HEK293 (cell line): ENCODE results near the gene HERPUD2.

Experiments
- CTCF ChIA-PET: fragments of 350-600 bp; formaldehyde crosslinking; extraction: SDS; loops from one replicate; lab custom pipeline; 2021; ENCODE audit warnings: antibody characterized with exemption; lab: Yijun Ruan, JAX
- POLR2A ChIA-PET: fragments of 300-600 bp; formaldehyde crosslinking; extraction: SDS; loops from one replicate; lab custom pipeline; 2020; ENCODE audit warnings: antibody characterized with exemption, inconsistent platforms; lab: Yijun Ruan, JAX
- H3K27ac ChIP-seq: fragments of 200-500 bp; sonication (Bioruptor generic); 2 replicates; pipeline ENCODE4 v1.5.1; 2014; ENCODE audit warnings: low read depth, low read length, control low read depth, inconsistent platforms; ENCODE audit errors: extremely low read depth
- H3K36me3 ChIP-seq, 2 experiments: fragments of 200-500 bp in 1 of 2; sonication (Bioruptor generic) in 1 of 2; 1 replicate in 1 of 2; 2 replicates in 1 of 2; pipeline ENCODE4 v1.5.1; 2014 to 2017; ENCODE audit warnings: inconsistent platforms in 2 of 2, low read length in 2 of 2; ENCODE audit not compliant: control insufficient read depth in 2 of 2, insufficient read depth in 1 of 2
- H3K4me1 ChIP-seq: fragments of 200-500 bp; sonication (Bioruptor generic); 2 replicates; pipeline ENCODE4 v1.5.1; 2014; ENCODE audit warnings: mild to moderate bottlenecking, low read length, inconsistent platforms; ENCODE audit not compliant: control insufficient read depth, insufficient read depth
- H3K4me3 ChIP-seq: 2 replicates; pipeline ENCODE4 v1.5.1; 2011; ENCODE audit warnings: low read depth, mild to moderate bottlenecking, control low read depth, low read length, moderate library complexity
- H3K9me3 ChIP-seq: fragments of 200-500 bp; sonication (Bioruptor generic); 2 replicates; pipeline ENCODE4 v1.5.1; 2014; ENCODE audit warnings: low read depth, low read length, inconsistent platforms; ENCODE audit not compliant: control insufficient read depth, insufficient read depth
- IKZF3 ChIP-seq: fragments of 450-650 bp; IDR thresholded peaks from 2 replicates; pipeline ENCODE4 v1.5.0; 2018; ENCODE audit warnings: missing biosample characterization, mild to moderate bottlenecking, missing genetic modification characterization, moderate library complexity
- SCRT1 ChIP-seq: fragments of 450-650 bp; formaldehyde crosslinking; IDR thresholded peaks from 2 replicates; pipeline ENCODE4 v1.5.1; 2016; ENCODE audit warnings: missing biosample characterization, missing genetic modification characterization, borderline replicate concordance
- TCF7L2 ChIP-seq: IDR thresholded peaks from 2 replicates; pipeline ENCODE4 v1.6.1; 2011; ENCODE audit warnings: low read depth, mild to moderate bottlenecking, inconsistent platforms, low read length, moderate library complexity, borderline replicate concordance
- TRIM28 ChIP-seq: IDR thresholded peaks from 2 replicates; pipeline ENCODE4 v1.6.1; 2011; ENCODE audit warnings: low read length, control low read depth, borderline replicate concordance
- ZIC2 ChIP-seq: fragments of 450-650 bp; formaldehyde crosslinking; IDR thresholded peaks from 2 replicates; pipeline ENCODE4 v1.5.1; 2016; ENCODE audit warnings: missing biosample characterization, missing genetic modification characterization
- ZNF214 ChIP-seq: fragments of 450-650 bp; formaldehyde crosslinking; IDR thresholded peaks from 2 replicates; pipeline ENCODE4 v1.5.1; 2017; ENCODE audit warnings: missing biosample characterization, mild to moderate bottlenecking, missing genetic modification characterization, borderline replicate concordance
- ZNF521 ChIP-seq: fragments of 450-650 bp; formaldehyde crosslinking; IDR thresholded peaks from 2 replicates; pipeline ENCODE4 v1.5.1; 2017; ENCODE audit warnings: missing biosample characterization, mild to moderate bottlenecking, missing genetic modification characterization
- ZNF544 ChIP-seq: fragments of 450-650 bp; formaldehyde crosslinking; IDR thresholded peaks from 2 replicates; pipeline ENCODE4 v1.5.0; 2017; ENCODE audit warnings: missing biosample characterization, missing genetic modification characterization
- ZNF791 ChIP-seq: fragments of 450-650 bp; formaldehyde crosslinking; IDR thresholded peaks from 2 replicates; pipeline ENCODE4 v1.5.1; 2016; ENCODE audit warnings: missing biosample characterization, missing genetic modification characterization
- TF ChIP-seq, protein P1 (sequence below): fragments of 450-650 bp; formaldehyde crosslinking; IDR thresholded peaks from 2 replicates; pipeline ENCODE4 v1.5.1; 2016; ENCODE audit warnings: missing biosample characterization, missing genetic modification characterization, borderline replicate concordance
- TF ChIP-seq, protein P2 (sequence below): fragments of 450-650 bp; formaldehyde crosslinking; IDR thresholded peaks from 2 replicates; pipeline ENCODE4 v1.5.1; 2016; ENCODE audit warnings: missing biosample characterization, missing genetic modification characterization
- TF ChIP-seq, protein P3 (sequence below): fragments of 450-650 bp; formaldehyde crosslinking; IDR thresholded peaks from 2 replicates; pipeline ENCODE4 v1.5.1; 2016; ENCODE audit warnings: missing biosample characterization, missing genetic modification characterization
- TF ChIP-seq, protein P4 (sequence below): fragments of 450-650 bp; formaldehyde crosslinking; IDR thresholded peaks from 2 replicates; pipeline ENCODE4 v1.5.1; 2016; ENCODE audit warnings: missing biosample characterization, missing genetic modification characterization

Gene HERPUD2

DNA sequence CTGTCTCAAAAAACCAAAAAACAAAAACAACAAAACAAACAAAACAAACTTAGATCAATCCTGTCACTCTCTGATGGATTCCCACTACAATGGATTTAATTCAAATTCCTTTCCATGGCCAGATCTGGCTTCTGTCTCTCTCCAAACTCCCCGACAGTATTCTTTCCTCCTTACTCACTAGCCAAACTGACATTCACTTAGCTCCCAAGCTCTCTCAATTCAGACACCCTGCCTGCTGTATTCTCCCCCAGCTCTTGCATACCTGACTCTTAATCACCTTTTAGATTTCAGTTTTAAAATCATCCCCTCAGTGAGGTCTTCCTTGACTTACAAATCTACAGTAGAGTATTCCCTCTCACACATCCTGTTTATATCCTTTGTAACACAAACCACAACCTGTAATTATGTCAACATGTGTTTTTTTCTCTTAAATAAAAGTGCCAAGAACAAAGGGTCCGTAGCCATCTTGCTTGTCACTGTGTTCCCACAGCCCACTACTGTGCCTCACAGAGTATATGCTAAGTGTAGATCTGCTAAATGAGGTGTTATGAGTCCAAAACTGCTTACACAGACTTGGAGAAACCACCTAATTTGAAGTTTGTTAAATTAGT lies 14.4 kb downstream of the HERPUD2 start (continued):
- TF ChIP-seq, protein P1, sequence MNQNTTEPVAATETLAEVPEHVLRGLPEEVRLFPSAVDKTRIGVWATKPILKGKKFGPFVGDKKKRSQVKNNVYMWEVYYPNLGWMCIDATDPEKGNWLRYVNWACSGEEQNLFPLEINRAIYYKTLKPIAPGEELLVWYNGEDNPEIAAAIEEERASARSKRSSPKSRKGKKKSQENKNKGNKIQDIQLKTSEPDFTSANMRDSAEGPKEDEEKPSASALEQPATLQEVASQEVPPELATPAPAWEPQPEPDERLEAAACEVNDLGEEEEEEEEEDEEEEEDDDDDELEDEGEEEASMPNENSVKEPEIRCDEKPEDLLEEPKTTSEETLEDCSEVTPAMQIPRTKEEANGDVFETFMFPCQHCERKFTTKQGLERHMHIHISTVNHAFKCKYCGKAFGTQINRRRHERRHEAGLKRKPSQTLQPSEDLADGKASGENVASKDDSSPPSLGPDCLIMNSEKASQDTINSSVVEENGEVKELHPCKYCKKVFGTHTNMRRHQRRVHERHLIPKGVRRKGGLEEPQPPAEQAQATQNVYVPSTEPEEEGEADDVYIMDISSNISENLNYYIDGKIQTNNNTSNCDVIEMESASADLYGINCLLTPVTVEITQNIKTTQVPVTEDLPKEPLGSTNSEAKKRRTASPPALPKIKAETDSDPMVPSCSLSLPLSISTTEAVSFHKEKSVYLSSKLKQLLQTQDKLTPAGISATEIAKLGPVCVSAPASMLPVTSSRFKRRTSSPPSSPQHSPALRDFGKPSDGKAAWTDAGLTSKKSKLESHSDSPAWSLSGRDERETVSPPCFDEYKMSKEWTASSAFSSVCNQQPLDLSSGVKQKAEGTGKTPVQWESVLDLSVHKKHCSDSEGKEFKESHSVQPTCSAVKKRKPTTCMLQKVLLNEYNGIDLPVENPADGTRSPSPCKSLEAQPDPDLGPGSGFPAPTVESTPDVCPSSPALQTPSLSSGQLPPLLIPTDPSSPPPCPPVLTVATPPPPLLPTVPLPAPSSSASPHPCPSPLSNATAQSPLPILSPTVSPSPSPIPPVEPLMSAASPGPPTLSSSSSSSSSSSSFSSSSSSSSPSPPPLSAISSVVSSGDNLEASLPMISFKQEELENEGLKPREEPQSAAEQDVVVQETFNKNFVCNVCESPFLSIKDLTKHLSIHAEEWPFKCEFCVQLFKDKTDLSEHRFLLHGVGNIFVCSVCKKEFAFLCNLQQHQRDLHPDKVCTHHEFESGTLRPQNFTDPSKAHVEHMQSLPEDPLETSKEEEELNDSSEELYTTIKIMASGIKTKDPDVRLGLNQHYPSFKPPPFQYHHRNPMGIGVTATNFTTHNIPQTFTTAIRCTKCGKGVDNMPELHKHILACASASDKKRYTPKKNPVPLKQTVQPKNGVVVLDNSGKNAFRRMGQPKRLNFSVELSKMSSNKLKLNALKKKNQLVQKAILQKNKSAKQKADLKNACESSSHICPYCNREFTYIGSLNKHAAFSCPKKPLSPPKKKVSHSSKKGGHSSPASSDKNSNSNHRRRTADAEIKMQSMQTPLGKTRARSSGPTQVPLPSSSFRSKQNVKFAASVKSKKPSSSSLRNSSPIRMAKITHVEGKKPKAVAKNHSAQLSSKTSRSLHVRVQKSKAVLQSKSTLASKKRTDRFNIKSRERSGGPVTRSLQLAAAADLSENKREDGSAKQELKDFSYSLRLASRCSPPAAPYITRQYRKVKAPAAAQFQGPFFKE: no peak
- TF ChIP-seq, protein P2, sequence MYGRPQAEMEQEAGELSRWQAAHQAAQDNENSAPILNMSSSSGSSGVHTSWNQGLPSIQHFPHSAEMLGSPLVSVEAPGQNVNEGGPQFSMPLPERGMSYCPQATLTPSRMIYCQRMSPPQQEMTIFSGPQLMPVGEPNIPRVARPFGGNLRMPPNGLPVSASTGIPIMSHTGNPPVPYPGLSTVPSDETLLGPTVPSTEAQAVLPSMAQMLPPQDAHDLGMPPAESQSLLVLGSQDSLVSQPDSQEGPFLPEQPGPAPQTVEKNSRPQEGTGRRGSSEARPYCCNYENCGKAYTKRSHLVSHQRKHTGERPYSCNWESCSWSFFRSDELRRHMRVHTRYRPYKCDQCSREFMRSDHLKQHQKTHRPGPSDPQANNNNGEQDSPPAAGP: no peak
- no peak for TF ChIP-seq TCF7L2
- no peak for TF ChIP-seq ZNF521 (tag by site-specific recombination)
- no peak for TF ChIP-seq IKZF3 (tag by site-specific recombination)
- TF ChIP-seq ZNF791: no peak

DNA sequence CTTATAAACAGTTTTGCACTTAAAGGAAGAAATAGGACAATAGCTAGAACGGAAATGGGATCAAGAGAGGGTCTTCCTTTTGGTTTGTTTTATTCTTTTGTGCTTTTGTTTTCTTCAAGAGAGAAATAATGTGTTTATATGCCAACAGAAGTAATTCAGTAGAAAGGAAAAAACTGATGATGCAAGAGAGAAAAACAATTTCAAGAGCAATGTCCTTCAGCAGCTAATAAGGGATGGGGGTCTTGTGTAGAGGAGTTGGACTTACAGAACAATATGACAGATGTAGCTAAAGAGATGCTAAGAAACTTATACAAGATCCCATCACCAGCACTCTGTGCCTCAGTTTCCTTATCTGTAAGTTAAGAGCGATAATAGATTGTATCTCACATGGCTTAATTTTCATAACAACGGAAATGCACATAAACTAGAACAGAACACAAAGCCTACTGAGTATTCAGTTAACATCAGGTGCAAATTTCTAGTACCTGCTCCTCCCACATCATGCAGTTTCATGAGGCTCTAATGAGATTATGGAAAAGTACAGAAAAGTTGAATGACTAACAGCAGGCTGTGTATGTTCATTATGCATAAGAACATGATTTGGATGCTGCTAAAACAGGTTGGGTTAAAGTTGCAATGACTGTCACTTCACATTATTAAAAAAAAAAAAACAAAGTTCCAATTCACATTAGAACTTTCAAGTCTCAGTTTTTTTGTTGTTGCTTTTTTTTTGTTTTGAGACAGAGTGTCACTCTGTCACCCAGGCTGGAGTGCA lies 17.2 kb downstream of the HERPUD2 start:
- POLR2A ChIA-PET: no interaction called here
- no peaks in the 10 kb centered on the region for H3K9me3 ChIP-seq

DNA sequence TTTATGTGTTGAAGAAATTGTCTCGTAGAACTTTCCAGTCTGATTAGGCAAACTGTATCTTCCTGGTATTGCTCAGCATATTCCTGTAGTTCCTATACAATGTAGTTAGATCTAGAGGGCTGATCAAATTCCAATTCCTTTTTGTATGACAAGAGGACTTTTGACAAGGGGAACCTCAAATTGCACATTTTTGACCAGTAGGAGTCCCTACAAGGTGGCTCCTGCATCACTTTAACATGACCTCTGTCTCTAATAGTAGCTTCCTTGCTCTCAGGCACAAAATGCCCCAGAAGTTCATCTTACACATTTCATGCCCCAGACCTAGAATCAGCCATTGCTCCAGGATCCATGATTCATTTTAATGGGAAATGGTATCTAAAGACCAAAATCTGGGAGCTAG lies 18.7 kb downstream of the HERPUD2 start:
- H3K27ac ChIP-seq: no peak overlapping the region
- H3K4me3 ChIP-seq: no peak overlapping the region
- no peaks in the 10 kb centered on the region for H3K4me1 ChIP-seq
- POLR2A ChIA-PET: no interaction called here
- no peak for TF ChIP-seq TRIM28
- TF ChIP-seq, protein P3, sequence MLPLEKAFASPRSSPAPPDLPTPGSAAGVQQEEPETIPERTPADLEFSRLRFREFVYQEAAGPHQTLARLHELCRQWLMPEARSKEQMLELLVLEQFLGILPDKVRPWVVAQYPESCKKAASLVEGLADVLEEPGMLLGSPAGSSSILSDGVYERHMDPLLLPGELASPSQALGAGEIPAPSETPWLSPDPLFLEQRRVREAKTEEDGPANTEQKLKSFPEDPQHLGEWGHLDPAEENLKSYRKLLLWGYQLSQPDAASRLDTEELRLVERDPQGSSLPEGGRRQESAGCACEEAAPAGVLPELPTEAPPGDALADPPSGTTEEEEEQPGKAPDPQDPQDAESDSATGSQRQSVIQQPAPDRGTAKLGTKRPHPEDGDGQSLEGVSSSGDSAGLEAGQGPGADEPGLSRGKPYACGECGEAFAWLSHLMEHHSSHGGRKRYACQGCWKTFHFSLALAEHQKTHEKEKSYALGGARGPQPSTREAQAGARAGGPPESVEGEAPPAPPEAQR (tag by site-specific recombination): no peak
- TF ChIP-seq ZIC2 (tag by site-specific recombination): no peak
- TF ChIP-seq ZNF544 (tag by site-specific recombination): no peak
- no peak for TF ChIP-seq ZNF214 (tag by site-specific recombination)
- CTCF ChIA-PET: interaction anchor here (0.6 to 1.1 kb wide), 3 partner anchors 8 to 16 kb away, joined by 3 to 9 read pairs (median 3); no protein-coding TSS in a partner anchor
- no peaks in the 10 kb centered on the region for H3K9me3 ChIP-seq
- H3K36me3 ChIP-seq: no peaks in the 10 kb centered on the region

More for the DNA sequence above, 17.2 kb downstream of the HERPUD2 start:
- CTCF ChIA-PET: no interaction called here
- Histone ChIP-seq H3K4me3 (no peak overlapping the region), H3K36me3 (no peaks in the 10 kb centered on the region), H3K4me1 (no peaks in the 10 kb centered on the region), H3K27ac (no peak overlapping the region)
- TF ChIP-seq, protein P4, sequence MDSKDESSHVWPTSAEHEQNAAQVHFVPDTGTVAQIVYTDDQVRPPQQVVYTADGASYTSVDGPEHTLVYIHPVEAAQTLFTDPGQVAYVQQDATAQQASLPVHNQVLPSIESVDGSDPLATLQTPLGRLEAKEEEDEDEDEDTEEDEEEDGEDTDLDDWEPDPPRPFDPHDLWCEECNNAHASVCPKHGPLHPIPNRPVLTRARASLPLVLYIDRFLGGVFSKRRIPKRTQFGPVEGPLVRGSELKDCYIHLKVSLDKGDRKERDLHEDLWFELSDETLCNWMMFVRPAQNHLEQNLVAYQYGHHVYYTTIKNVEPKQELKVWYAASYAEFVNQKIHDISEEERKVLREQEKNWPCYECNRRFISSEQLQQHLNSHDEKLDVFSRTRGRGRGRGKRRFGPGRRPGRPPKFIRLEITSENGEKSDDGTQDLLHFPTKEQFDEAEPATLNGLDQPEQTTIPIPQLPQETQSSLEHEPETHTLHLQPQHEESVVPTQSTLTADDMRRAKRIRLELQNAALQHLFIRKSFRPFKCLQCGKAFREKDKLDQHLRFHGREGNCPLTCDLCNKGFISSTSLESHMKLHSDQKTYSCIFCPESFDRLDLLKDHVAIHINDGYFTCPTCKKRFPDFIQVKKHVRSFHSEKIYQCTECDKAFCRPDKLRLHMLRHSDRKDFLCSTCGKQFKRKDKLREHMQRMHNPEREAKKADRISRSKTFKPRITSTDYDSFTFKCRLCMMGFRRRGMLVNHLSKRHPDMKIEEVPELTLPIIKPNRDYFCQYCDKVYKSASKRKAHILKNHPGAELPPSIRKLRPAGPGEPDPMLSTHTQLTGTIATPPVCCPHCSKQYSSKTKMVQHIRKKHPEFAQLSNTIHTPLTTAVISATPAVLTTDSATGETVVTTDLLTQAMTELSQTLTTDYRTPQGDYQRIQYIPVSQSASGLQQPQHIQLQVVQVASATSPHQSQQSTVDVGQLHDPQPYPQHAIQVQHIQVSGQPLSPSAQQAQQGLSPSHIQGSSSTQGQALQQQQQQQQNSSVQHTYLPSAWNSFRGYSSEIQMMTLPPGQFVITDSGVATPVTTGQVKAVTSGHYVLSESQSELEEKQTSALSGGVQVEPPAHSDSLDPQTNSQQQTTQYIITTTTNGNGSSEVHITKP (tag by site-specific recombination): peak; percentile 50
- no peak for TF ChIP-seq SCRT1 (tag by site-specific recombination)
- TF ChIP-seq, all 188 proteins: peak for 1
